HL-60 (cell line): ENCODE data around the gene SMIM22.

ENCODE experiments used
- CTCF ChIP-seq: IDR thresholded peaks from one replicate; pipeline ENCODE4 v1.5.1; 2011; ENCODE audit warnings: low read length, control low read depth, inconsistent platforms; ENCODE audit not compliant: insufficient read depth
- POLR2AphosphoS5 ChIP-seq: IDR thresholded peaks from 2 replicates; pipeline ENCODE4 v1.6.1; 2012; ENCODE audit warnings: low read depth
- REST ChIP-seq: IDR thresholded peaks from 2 replicates; pipeline ENCODE4 v1.6.1; 2012; ENCODE audit warnings: low read depth; ENCODE audit not compliant: insufficient replicate concordance

DNA sequence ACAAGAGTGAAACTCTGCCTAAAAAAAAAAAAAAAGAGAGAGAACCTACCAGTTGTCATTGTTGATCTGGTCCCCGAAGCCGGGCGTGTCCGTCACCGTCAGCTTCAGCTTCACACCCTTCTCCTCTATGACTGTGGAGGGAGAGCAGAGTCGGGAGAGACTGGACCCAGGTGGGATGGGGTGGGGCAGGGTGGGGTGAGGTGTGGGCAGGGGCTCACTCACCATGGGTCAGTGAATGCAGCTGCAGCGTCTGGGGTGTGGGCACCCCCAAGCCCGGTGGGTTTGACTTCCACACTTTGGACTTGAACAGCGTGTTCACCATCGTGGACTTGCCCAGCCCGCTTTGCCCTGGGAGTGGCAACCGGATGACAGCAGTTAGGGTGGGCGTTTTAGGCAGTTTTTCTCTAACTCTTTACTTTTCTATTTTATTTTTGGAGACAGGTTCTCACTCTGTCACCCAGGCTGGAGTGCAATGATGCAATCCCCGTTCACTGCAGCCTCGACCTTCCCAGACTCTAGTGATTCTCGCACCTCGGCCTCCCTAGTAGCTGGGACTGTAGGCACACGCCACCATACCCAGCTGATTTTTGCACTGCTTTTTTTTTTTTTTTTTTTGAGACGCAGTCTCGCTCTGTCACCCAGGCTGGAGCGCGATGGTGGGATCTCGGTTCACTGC lies 9.3 kb upstream of the SMIM22 start:
- TF ChIP-seq POLR2AphosphoS5 (no peak), CTCF (no peak), REST (no peak)
